ENCODE results near the gene RSPO4.

RSPO4 gene

GRCh38 chr20:991850-992249 is 10.3 kb downstream of the RSPO4 start:
- H3K36me3 ChIP-seq (ENCODE audit: low read length): no peaks in the 10 kb centered on the region
- no peak overlapping the region for H2AFZ ChIP-seq (ENCODE audit: low read depth, low read length, severe bottlenecking)
- no peaks in the 10 kb centered on the region for H3F3A ChIP-seq (ENCODE audit: insufficient read depth)
- H3K27me3 ChIP-seq (ENCODE audit: low read length): no peaks in the 10 kb centered on the region
- H3K9me2 ChIP-seq (replicated peaks; ENCODE audit: insufficient read depth, low read length): no peaks in the 10 kb centered on the region
- H3K79me2 ChIP-seq (ENCODE audit: insufficient read depth, low read length): no peaks in the 10 kb centered on the region
- no peak overlapping the region for H3K27ac ChIP-seq (ENCODE audit: low read depth, low read length)
- no peaks in the 10 kb centered on the region for H4K20me1 ChIP-seq (ENCODE audit: low read depth, low read length)
- no peak overlapping the region for H3K9ac ChIP-seq (ENCODE audit: low read length)
- TF ChIP-seq EZH2phosphoT487 (conservative IDR thresholded peaks at IDR 0.05; ENCODE audit: low read length) (no peak), CTCF (IDR thresholded peaks at IDR 0.05; ENCODE audit: insufficient read depth, low read length, poor library complexity, severe bottlenecking) (no peak)
- H3K4me3 ChIP-seq (ENCODE audit: insufficient read depth, low read length, poor library complexity, severe bottlenecking): no peak overlapping the region
- no peak overlapping the region for H3K4me2 ChIP-seq (ENCODE audit: low read depth, low read length, poor library complexity, severe bottlenecking)
- no peaks in the 10 kb centered on the region for H3K9me3 ChIP-seq (ENCODE audit: insufficient read depth, low read length)

- H4K20me1 ChIP-seq (ENCODE audit: low read depth, low read length): no peaks in the 10 kb centered on the region
Observed at GRCh38 chr20:990293-990959, 11.7 kb downstream of the RSPO4 start.

GRCh38 chr20:988272-988671 is 13.8 kb downstream of the RSPO4 start:
- no peak overlapping the region for H3K27ac ChIP-seq (ENCODE audit: low read depth, low read length)
- no peaks in the 10 kb centered on the region for H3K9me2 ChIP-seq (replicated peaks; ENCODE audit: insufficient read depth, low read length)
- H4K20me1 ChIP-seq (ENCODE audit: low read depth, low read length): no peaks in the 10 kb centered on the region
- H3K9ac ChIP-seq (ENCODE audit: low read length): no peak overlapping the region
- TF ChIP-seq CTCF (IDR thresholded peaks at IDR 0.05; ENCODE audit: insufficient read depth, low read length, poor library complexity, severe bottlenecking) (no peak), EZH2phosphoT487 (conservative IDR thresholded peaks at IDR 0.05; ENCODE audit: low read length) (no peak)
- no peaks in the 10 kb centered on the region for H3K9me3 ChIP-seq (ENCODE audit: insufficient read depth, low read length)
- H3F3A ChIP-seq (ENCODE audit: insufficient read depth): no peaks in the 10 kb centered on the region
- H3K4me2 ChIP-seq (ENCODE audit: low read depth, low read length, poor library complexity, severe bottlenecking): no peak overlapping the region
- H3K4me3 ChIP-seq (ENCODE audit: insufficient read depth, low read length, poor library complexity, severe bottlenecking): no peak overlapping the region
- no peak overlapping the region for H2AFZ ChIP-seq (ENCODE audit: low read depth, low read length, severe bottlenecking)
- no peaks in the 10 kb centered on the region for H3K79me2 ChIP-seq (ENCODE audit: insufficient read depth, low read length)
- no peaks in the 10 kb centered on the region for H3K27me3 ChIP-seq (ENCODE audit: low read length)
- no peaks in the 10 kb centered on the region for H3K36me3 ChIP-seq (ENCODE audit: low read length)

More at GRCh38 chr20:990293-990959, 11.7 kb downstream of the RSPO4 start:
- no peak overlapping the region for H3K9ac ChIP-seq (ENCODE audit: low read length)
- H2AFZ ChIP-seq (ENCODE audit: low read depth, low read length, severe bottlenecking): no peak overlapping the region
- no peak overlapping the region for H3K4me2 ChIP-seq (ENCODE audit: low read depth, low read length, poor library complexity, severe bottlenecking)
- no peak overlapping the region for H3K4me3 ChIP-seq (ENCODE audit: insufficient read depth, low read length, poor library complexity, severe bottlenecking)
- H3K79me2 ChIP-seq (ENCODE audit: insufficient read depth, low read length): no peaks in the 10 kb centered on the region
- TF ChIP-seq CTCF (IDR thresholded peaks at IDR 0.05; ENCODE audit: insufficient read depth, low read length, poor library complexity, severe bottlenecking): no peak
- TF ChIP-seq EZH2phosphoT487 (conservative IDR thresholded peaks at IDR 0.05; ENCODE audit: low read length): no peak
- no peaks in the 10 kb centered on the region for H3K9me2 ChIP-seq (replicated peaks; ENCODE audit: insufficient read depth, low read length)
- H3K36me3 ChIP-seq (ENCODE audit: low read length): no peaks in the 10 kb centered on the region
- H3K27me3 ChIP-seq (ENCODE audit: low read length): no peaks in the 10 kb centered on the region
- H3K9me3 ChIP-seq (ENCODE audit: insufficient read depth, low read length): no peaks in the 10 kb centered on the region
- no peak overlapping the region for H3K27ac ChIP-seq (ENCODE audit: low read depth, low read length)
- no peaks in the 10 kb centered on the region for H3F3A ChIP-seq (ENCODE audit: insufficient read depth)
